DMS114 treated with DMSO at 0.1 percent for 48 hours (cell line): ENCODE results near the gene ZNF563.
"Not testable (repeated sequence)": the region's sequence is repeated elsewhere in the genome, so short reads cannot be mapped to it uniquely, and the experiment has no call there.

ENCODE experiments used
- DNase-seq: peaks from one replicate; lab custom pipeline; 2025; ENCODE audit not compliant: unreplicated experiment; lab: John Stamatoyannopoulos, UW

Gene ZNF563

DNA sequence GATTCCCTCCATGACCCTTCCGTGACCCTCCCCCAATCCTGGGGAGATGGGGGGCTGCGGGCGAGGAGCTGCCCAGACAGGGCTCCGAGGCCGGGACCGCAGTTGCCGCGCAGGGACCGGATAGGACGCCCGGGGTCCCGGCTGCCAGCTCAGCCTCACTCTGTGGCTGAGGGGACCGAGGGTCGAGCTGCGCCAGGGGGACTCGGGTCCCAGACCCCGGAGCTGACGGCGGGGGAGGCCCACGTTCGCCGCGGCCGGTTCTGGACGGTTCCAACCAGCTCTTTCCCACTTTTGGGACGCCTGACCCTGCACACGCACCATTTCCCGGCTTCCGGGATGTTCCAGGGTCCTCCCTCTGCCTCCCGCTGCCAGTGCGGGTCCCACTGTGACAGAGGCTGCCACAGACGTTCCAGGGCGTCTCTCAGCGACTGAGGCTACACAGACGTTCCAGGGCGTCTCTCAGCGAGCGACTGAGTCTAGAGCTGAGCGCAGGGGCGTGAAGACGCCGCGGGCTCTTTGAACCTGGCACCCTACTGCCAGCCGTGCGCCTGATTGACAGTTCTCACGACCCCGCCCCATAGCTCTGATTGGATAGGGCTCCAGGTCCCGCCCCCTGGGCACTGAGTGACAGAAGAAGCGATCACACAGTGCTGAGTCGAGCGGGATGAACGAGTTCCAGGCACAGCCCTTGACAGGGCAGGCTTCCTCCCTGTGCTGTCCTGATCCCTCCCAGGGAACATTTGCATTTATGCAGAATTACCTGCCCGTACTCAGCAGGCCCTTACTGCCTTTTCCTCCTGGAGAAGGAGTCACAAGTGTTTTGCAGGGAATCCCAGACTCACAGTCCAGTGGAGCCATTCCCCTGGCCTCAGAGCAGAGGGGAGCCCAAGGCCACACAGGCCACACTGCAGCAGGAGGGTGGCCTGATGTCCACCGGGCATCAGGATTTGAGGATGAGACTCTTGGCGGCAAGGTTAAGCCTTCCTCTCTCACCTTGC lies at the start of gene ZNF563:
TSS of gene ZNF563 (minus strand) at position 472 of the 998 bp plus-strand sequence. CDS start at position 321, 151 bp downstream.
- peak; percentile 83 for DNase-seq

GRCh38 chr19:12380444-12380737 lies 47.0 kb upstream of the ZNF563 start:
- no peak for DNase-seq

DNA sequence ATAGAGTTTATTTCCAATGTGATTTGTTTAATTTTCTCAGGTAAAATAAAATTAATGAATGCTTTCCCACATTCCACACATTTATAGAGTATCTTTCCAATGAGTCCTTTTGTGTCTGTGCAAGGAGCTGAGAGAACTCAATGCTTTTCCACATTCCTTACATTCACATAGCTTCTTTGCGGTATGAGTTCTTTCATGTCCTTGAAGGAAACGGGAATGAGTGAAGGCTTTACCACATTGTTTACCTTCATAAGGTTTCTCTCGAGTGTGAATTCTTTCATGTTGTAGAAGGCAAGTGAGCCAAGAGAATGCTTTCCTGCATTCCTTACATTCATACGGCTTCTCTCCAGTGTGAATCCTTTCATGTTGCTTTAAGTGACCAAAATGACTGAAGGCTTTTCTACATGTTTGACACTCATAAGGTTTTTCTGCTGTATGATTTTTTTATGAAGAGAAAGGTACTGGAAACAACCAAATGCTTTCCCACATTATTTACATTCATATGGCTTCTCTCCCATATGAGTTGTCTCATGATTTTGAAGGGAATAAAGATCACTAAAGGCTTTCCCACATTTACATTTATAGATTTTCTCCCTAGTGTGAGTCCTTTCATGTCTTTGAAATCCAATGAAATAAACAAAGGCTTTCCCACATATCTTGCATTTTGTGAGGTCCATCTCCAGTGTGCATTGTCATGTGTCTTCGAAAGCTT lies 46.5 kb upstream of the ZNF563 start:
- no peak for DNase-seq

GRCh38 chr19:12374026-12374425 lies 40.6 kb upstream of the ZNF563 start:
- DNase-seq: no peak

DNA sequence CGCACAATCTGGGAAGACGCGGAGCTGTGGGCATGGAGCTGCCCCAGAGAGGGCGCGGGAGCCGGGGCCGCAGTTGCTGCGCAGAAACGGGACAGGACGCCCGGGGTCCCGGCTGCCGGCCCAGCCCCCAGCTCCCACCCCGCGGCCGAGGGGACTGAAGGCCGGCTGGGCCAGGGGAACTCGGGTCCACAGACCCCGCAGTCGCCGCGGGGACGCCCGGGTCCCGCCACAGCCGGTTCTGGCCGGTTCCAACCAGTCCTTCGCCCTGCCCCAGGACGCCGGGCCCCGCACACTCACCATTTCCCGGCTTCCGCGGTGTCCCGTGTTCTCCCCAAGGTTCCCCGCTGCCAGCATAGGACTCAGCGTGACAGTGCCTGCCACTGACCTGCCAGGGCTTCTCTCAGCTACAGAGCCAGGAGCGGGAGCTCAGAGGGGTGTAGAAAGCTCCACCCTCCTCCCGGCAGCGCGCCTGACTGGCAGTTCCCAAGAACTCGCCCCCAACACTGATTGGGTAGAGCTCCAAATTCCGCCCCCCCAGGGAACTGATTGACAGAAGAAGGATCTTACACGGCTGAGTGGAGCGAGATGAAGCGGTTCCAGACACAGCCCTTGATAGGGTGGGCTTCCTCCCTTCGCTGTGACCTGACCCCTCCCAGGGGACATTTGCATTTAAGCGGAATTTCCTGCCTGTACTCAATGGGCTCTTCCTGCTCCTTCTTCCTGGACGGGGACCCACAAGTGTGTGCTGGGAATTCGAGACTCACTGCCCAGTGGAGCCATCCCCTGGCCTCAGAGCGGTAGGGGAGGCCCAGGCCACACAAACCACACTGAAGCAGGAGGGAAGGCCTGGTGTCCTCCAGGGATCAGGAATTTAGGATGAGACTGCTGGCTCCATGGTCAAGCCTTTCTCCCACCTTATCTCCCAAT lies 32.1 kb upstream of the ZNF563 start, which contains the start of gene ZNF442:
TSS of gene ZNF442 (minus strand) at position 448 of the 927 bp plus-strand sequence. CDS start 2,052 bp downstream, outside the sequence.
- DNase-seq: peak; percentile 85

DNA sequence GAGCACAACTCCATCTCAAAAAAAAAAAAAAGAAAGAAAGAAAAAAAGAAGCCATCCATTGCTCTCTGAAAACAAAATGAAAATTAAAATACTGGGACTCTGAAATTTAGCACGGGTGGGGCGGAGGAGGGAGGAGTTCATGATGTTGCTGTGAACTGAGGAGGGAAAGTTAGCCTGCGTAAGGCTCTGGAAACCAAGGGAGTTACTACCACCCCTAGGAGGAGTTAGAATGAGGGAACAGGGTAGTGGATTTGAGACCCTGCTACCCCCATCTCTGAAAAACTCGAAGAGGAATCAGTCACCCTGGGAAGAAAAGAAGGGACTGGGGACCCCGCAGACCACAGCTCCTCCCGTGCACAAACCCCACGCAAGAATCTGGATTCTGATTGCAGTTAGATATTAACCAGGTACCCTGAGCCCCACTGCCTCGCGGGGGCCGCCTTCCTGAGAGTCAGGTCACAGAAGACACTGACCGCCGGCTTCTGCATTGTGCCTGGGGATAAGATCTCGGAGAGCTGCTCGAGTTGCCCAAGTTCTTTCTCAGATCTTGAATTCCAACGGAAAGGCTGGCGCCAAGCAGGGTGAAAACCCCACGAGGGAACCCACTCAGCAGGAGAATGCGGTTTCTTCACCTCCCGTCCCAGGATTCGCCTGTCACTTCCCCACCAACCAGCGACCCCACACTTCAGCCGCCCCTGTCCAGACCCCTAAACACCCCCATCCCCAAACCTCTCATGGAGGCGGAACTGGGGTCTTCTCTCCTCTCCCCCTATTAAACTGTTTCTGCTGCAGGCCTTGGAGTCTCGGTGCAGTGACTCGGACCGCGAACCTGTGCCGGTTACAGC lies 31.2 kb upstream of the ZNF563 start:
- no peak for DNase-seq

- DNase-seq: not testable (repeated sequence)
Observed at GRCh38 chr19:12362236-12362635, 28.8 kb upstream of the ZNF563 start.

- DNase-seq: no peak
Observed at GRCh38 chr19:12353375-12353774, 19.9 kb upstream of the ZNF563 start.

GRCh38 chr19:12350890-12351197 lies 17.4 kb upstream of the ZNF563 start:
- DNase-seq: no peak

DNA sequence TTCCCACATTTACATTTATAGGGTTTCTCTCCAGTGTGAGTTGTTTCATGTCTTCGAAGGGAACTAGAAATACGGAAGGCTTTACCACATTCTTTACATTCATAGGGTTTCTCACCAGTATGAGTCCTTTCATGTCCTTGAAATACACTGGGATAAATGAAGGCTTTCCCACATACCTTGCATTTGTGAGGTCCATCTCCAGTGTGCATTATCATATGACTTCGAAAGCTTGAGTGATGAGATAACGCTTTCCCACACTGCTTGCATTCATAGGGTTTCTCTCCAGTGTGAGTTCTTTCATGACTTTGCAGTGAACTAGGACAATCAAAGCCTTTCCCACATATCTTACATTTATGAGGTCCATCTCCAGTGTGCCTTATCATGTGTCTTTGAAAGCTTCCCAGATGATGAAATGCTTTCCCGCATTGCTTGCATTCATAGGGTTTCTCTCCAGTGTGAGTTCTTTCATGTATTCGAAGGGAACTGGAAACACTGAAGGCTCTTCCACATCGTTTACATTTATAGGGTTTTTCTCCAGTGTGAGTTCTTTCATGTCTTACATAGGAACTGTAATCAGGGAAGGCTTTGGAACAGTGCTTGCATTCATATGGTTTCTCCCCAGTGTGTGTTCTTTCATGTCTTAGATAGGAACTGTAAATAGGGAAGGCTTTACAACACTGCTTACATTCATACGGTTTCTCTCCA lies 16.9 kb upstream of the ZNF563 start:
- no peak for DNase-seq

GRCh38 chr19:12346896-12347295 lies 13.5 kb upstream of the ZNF563 start:
- DNase-seq: no peak

- no peak for DNase-seq
Observed at GRCh38 chr19:12345197-12345596, 11.8 kb upstream of the ZNF563 start.

GRCh38 chr19:12331211-12331941 lies 2.1 kb downstream of the ZNF563 start:
- DNase-seq: no peak

DNA sequence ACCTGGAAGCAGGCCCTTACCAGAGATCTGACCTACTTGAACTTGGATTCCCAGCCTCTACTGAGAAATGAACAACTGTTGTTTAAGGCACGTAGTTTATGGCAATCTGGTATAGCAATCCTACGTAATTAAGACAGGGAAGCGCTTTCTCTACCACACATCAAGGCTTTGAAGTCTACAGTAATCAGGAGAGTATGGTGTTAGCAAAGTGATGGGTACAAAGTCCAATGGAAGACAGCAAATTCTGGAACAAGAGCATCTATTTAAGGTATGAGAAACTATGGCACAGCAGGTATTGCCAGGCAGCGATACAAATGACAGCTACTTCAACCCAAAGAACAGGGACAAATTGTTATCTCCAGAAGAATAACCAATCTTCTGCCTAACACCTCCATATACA lies 3.1 kb downstream of the ZNF563 start:
- no peak for DNase-seq

DNA sequence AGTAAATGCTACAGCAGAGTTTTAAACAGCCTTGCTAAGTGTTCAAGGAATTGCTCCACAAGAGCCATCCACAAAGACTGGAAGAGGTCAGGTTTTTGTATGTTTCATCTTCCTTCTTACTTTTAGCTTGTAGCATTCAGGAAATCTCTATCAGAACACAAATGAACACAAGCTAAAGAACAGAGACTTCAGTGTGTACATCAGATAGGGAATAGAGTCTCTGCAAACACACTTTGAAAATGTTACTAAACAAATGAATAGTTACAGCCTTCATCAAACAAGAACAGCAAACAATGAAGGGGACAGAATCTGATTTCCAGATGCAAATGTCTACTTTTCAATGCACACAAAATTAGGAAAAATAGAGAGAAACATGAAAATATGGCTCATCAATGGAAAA lies 7.7 kb downstream of the ZNF563 start:
- DNase-seq: no peak

DNA sequence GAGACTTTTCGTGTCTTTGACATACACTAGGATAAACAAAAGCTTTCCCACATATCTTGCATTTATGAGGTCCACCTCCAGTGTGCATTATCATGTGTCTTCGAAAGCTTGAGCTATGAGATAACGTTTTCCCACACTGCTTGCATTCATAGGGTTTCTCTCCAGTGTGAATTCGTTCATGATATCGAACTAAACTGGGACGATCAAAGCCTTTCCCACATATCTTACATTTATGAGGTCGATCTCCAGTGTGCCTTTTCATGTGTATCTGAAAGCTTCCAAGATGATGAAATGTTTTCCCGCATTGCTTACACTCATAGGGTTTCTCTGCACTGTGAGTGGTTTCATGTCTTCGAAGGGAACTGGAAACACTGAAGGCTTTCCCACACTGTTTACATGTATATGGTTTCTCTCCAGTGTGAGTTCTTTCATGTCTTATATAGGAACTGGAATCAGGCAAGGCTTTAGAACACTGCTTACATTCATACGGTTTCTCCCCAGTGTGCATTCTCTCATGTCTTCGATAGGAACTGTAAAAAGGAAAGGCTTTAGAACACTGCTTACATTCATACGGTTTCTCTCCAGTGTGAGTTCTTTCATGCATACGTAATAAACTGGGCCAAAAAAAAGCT lies 14.5 kb downstream of the ZNF563 start:
- DNase-seq: no peak

GRCh38 chr19:12314553-12314952 lies 18.9 kb downstream of the ZNF563 start:
- DNase-seq: no peak

DNA sequence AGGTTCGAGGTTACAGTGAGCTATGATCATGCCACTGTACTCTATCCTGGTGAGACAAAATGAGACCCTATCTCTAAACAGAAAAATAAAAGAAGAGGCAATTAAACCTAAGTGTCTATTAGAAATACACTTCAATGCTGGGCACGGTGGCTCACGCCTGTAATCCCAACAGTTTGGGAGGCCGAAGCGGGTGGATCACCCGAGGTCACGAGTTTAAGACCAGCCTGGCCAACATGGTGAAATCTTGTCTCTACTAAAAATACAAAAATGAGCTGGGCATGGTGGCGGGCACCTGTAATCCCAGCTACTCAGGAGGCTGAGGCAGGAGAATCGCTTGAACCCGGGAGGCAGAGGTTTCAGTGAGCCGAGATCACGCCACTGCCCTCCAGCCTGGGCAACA lies 24.5 kb downstream of the ZNF563 start:
- not testable (repeated sequence) for DNase-seq
